ENCODE data around the gene TRIM54. TPM values are rescaled to one million over a fixed set of nuclear protein-coding genes. Genes with fewer than 3 reads are reported as not detected.

TRIM54 gene
- total and polyA plus RNA-seq, 3 experiments from 2014 or later = 0.22 TPM; not detected in 1

DNA sequence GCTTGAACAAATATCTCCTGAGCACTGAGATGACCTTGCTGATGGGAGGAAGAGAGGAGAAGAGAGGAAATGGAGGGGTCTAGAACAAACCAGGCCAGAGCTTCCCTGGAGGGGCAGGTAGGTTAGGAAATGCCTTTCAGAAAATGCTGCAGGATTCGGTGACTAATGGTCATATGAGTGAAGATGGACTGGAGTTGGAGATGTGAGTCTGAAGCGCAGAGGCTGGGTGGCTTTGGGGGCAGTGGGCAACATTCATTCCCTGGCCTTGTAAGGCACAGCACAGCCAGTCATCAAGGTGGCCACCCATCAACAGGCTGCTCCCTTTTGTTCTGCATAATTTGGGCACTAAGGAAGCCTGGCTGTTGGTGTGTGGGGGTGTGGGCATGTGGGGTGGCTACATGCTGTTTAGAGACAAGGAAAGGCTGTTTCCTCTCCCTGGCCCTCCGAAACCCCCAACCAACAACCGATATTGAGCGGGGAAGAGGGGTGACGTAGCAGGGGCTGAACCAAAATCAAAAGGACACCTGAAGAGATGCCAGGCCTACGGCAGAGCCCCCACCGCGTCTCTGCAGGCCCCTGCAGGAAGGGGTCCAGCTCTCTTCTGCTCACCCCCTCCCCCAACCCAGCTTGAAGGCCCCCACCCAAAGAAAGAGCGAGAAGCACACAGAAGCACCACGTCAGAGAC lies 20.8 kb upstream of the TRIM54 start:
- Mint-ChIP-seq H3K36me3 (peaks cover 0 to 2% (median 0%) of the 10 kb centered on the region in 3 donors), H3K4me3 (peak overlapping the region; percentile 37 to 88 (median 73)), H3K27me3 (peaks cover 56 to 69% of the 10 kb centered on the region in 2 donors), H3K27ac (peak overlapping the region in 2 of 8 donors; percentile 11 to 29), H3K4me1 (peaks cover 25 to 36% (median 31%) of the 10 kb centered on the region in 3 donors), H3K9me3 (peaks cover 0 to 2% (median 0%) of the 10 kb centered on the region in 5 donors)
- H3K27ac ChIP-seq (ENCODE audit: low read depth, low read length) = no peak overlapping the region
- POLR2A ChIA-PET = no interaction called here
- no peaks in the 10 kb centered on the region for H3K9me3 ChIP-seq (ENCODE audit: low read length)
- peaks cover 19% of the 10 kb centered on the region for H3K4me1 ChIP-seq (ENCODE audit: insufficient read depth, low read length)
- DNase-seq = no peak
- no peak overlapping the region for H3K4me3 ChIP-seq (ENCODE audit: low read length)
- H3K36me3 ChIP-seq (ENCODE audit: insufficient read depth, low read length) = no peaks in the 10 kb centered on the region
- H3K27me3 ChIP-seq (ENCODE audit: insufficient read depth, low read length, poor library complexity, severe bottlenecking) = peaks cover 44% of the 10 kb centered on the region
- CTCF ChIA-PET = no interaction called here

DNA sequence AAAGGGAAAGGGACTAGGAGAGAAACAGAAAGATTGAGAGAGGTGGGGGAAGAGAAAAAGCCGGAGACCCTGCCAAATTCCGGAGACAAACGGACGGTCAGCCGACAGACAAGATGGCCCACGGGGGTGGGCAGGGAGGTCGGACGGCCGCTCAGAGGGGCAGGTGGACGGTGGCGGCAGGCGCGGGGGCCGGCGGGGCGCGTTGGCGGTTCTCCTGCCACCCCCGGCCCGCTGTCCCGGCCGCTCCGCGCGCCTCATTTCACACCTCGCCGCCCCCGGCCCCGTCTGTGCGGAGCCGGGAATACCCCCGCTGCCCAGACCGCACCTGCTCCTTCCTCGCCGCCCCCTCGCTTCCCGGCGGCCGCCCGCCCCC lies 20.3 kb upstream of the TRIM54 start:
- Mint-ChIP-seq H3K27me3 (peaks cover 51 to 64% of the 10 kb centered on the region in 2 donors), H3K36me3 (peaks cover 0 to 2% (median 0%) of the 10 kb centered on the region in 3 donors), H3K4me1 (peaks cover 25 to 36% (median 31%) of the 10 kb centered on the region in 3 donors), H3K9me3 (peaks cover 0 to 2% (median 0%) of the 10 kb centered on the region in 5 donors), H3K27ac (peak overlapping the region in 1 of 8 donors; percentile 11), H3K4me3 (peak overlapping the region; percentile 37 to 88 (median 73))
- Histone ChIP-seq H3K27ac (ENCODE audit: low read depth, low read length) (no peak overlapping the region), H3K36me3 (ENCODE audit: insufficient read depth, low read length) (no peaks in the 10 kb centered on the region), H3K4me3 (ENCODE audit: low read length) (no peak overlapping the region), H3K9me3 (ENCODE audit: low read length) (no peaks in the 10 kb centered on the region), H3K27me3 (ENCODE audit: insufficient read depth, low read length, poor library complexity, severe bottlenecking) (peaks cover 44% of the 10 kb centered on the region), H3K4me1 (ENCODE audit: insufficient read depth, low read length) (peaks cover 19% of the 10 kb centered on the region)
- ChIA-PET CTCF (no interaction called here), POLR2A (no interaction called here)
- no peak for DNase-seq

DNA sequence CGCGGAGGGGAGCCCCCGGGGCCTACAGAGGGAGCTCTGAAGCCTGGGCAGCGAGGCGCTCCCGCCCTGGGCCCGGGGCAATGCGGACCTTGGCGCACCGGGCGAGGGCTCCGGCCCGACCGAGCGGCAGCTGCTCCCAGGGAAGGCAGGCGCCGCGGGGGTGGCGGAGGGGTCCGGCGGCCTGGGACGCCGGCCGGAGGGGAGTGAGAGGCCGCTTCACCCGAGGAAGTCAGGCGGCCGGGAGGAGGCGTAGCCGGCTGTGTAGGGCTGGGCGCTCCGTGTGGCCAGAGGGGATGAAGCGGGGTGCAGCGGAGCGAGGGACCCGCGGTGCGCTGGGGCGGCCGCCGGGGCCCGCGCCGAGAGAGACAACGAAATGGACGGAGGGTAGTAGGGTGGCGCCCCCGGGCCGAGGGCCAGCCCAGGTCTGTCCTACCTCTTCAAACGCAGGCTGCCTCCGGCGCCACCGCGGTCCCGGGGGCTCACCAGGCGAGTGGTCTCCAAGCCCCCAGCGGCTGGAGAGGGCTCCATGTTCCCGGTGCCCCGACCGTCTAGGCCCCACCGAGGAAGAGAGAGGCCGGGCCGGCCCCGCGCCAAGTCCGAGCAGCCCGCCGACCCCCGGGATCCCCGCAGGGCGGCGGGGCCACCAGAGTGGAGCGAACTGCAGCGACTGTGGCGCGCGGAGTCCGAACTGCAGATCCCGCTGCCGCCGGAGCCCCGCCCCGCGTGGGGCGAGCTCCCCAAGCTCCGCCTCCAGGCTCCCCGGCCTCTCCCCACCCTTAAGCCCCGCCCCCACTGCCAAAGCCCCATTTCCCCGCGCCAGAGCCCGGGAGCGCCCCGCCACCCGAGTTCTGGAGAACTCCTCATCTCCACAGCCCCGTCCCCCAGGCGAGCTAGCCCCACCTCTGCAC lies 19.6 kb upstream of the TRIM54 start, which contains the start of gene SLC30A3:
TSS of gene SLC30A3 (minus strand) at position 669 of the 908 bp plus-strand sequence. CDS start at position 528, 141 bp downstream.
- CTCF ChIA-PET = interaction anchor here (2.1 to 5.5 kb wide), 2 partner anchors 18 to 41 kb away, joined by 7 to 42 read pairs; no protein-coding TSS in a partner anchor

DNA sequence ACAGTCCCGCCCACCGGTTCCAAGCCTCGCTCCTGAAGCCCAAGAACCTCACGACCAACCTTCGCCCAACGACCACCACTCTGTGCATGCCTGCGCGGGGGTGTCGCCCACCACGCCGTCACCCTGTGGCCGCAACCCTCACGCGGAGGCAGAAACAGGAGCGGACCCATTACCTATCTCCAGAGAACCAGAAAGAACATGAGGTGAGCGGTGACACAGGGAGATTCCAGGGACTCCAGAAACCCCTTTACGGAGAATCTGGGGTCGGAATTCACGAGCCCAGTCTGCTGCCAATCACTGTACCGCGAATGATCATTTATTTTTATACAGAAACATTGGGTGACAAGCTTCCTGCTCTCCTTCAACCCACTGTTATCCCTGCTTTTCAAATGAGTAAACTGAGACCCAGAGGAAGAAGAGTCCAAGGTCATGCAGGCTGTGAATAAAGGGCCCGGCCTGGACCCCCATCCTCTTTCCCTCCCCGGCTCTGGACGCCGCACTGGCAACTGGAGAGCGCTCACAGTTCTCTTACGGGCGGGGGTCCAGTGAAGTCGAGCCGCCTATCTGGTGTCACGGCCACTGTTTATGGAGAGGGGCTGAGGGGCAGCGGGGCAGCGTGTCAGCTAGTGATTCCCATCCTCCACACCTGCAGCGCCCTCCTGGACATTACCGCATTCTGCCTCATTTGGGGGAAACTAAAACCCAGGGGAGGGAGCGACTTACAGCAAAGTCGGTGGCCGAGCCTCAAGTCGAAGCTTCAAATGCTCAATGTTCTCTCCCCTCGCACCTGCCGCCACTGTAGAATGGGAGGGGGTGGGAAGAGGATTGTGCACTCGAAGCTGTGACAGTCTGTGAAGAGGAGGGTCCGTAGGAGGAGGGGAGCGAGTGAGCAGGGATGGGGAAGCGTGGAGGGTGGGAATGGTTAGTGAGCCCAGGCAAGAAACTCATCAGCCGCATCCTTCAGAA lies 18.7 kb upstream of the TRIM54 start:
- H3K36me3 Mint-ChIP-seq = peaks cover 0 to 2% (median 0%) of the 10 kb centered on the region in 3 donors
- Histone ChIP-seq H3K4me1 (ENCODE audit: insufficient read depth, low read length) (peaks cover 19% of the 10 kb centered on the region), H3K36me3 (ENCODE audit: insufficient read depth, low read length) (no peaks in the 10 kb centered on the region), H3K27me3 (ENCODE audit: insufficient read depth, low read length, poor library complexity, severe bottlenecking) (peaks cover 42% of the 10 kb centered on the region), H3K9me3 (ENCODE audit: low read length) (no peaks in the 10 kb centered on the region), H3K4me3 (ENCODE audit: low read length) (peak overlapping the region; percentile 59), H3K27ac (ENCODE audit: low read depth, low read length) (no peak overlapping the region)
- peaks cover 0 to 2% (median 0%) of the 10 kb centered on the region in 5 donors for H3K9me3 Mint-ChIP-seq
- peaks cover 25 to 36% (median 31%) of the 10 kb centered on the region in 3 donors for H3K4me1 Mint-ChIP-seq
- H3K4me3 Mint-ChIP-seq = peak overlapping the region; percentile 71 to 97 (median 92)
- DNase-seq = peak in 1 of 5 donors; percentile 15
- CTCF ChIA-PET = interaction anchor here (1.1 to 5.5 kb wide), 4 partner anchors 10 to 167 kb away, joined by 3 to 42 read pairs (median 6); no protein-coding TSS in a partner anchor
- H3K27me3 Mint-ChIP-seq = peaks cover 39 to 50% of the 10 kb centered on the region in 2 donors
- POLR2A ChIA-PET = interaction anchor here (0.5 kb wide), 1 partner anchor 330 kb away, joined by 4 read pairs; no protein-coding TSS in a partner anchor
- peak overlapping the region in 6 of 8 donors; percentile 7 to 89 (median 77) for H3K27ac Mint-ChIP-seq

More for the DNA sequence above, 19.6 kb upstream of the TRIM54 start, which contains the start of gene SLC30A3:
- H3K27ac ChIP-seq (ENCODE audit: low read depth, low read length) = no peak within 1 kb of the TSS
- POLR2A ChIA-PET = no interaction called here
- Mint-ChIP-seq H3K27me3 (peaks cover 44 to 57% of the 10 kb centered on the region in 2 donors), H3K9me3 (peaks cover 0 to 2% (median 0%) of the 10 kb centered on the region in 5 donors), H3K27ac (peak within 1 kb of the TSS in 5 of 8 donors; percentile 7 to 89 (median 67)), H3K36me3 (peaks cover 0 to 2% (median 0%) of the 10 kb centered on the region in 3 donors), H3K4me1 (peaks cover 25 to 36% (median 31%) of the 10 kb centered on the region in 3 donors), H3K4me3 (peak within 1 kb of the TSS; percentile 71 to 97 (median 92))
- peaks cover 44% of the 10 kb centered on the region for H3K27me3 ChIP-seq (ENCODE audit: insufficient read depth, low read length, poor library complexity, severe bottlenecking)
- peak within 1 kb of the TSS; percentile 59 for H3K4me3 ChIP-seq (ENCODE audit: low read length)
- no peaks in the 10 kb centered on the region for H3K9me3 ChIP-seq (ENCODE audit: low read length)
- H3K36me3 ChIP-seq (ENCODE audit: insufficient read depth, low read length) = no peaks in the 10 kb centered on the region
- H3K4me1 ChIP-seq (ENCODE audit: insufficient read depth, low read length) = peaks cover 19% of the 10 kb centered on the region
- DNase-seq = peak; percentile 42 to 69 (median 63)

DNA sequence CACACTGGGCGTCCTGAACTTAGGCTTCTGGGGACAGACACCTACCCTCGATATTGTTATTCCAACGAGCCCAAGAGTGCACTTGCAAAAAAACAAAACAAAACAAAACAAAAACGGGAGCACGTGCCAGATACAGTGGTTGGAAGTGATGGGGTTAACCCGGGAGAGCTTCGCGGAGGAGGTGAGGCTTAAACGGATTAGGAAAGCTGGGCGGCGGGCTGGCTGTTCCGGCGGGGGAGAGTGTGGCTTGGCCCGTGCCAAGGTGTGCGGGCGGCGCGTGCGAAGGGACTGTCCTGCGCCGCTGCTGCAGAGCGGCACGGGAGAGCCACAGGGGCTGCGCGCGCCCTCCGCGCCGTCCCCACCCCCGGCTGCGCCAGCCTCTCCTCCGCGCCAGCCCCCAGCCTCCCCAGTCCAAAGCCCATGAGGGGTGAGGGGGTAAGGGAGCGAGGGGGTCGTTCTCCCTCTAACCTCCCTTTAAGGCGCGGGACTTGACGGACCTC lies 17.9 kb upstream of the TRIM54 start:
- Histone ChIP-seq H3K27ac (ENCODE audit: low read depth, low read length) (no peak overlapping the region), H3K36me3 (ENCODE audit: insufficient read depth, low read length) (no peaks in the 10 kb centered on the region), H3K27me3 (ENCODE audit: insufficient read depth, low read length, poor library complexity, severe bottlenecking) (peaks cover 38% of the 10 kb centered on the region), H3K4me1 (ENCODE audit: insufficient read depth, low read length) (peaks cover 19% of the 10 kb centered on the region), H3K4me3 (ENCODE audit: low read length) (peak overlapping the region; percentile 59), H3K9me3 (ENCODE audit: low read length) (no peaks in the 10 kb centered on the region)
- Mint-ChIP-seq H3K27ac (peak overlapping the region in 6 of 8 donors; percentile 4 to 87 (median 23)), H3K9me3 (peaks cover 0 to 2% (median 0%) of the 10 kb centered on the region in 5 donors), H3K27me3 (peaks cover 36 to 44% of the 10 kb centered on the region in 2 donors), H3K4me1 (peaks cover 25 to 36% (median 31%) of the 10 kb centered on the region in 3 donors), H3K4me3 (peak overlapping the region; percentile 71 to 97 (median 92)), H3K36me3 (peaks cover 0 to 2% (median 0%) of the 10 kb centered on the region in 3 donors)
- CTCF ChIA-PET = interaction anchor here (0.9 to 5.5 kb wide), 8 partner anchors 9 to 166 kb away, joined by 3 to 42 read pairs (median 5); no protein-coding TSS in a partner anchor
- POLR2A ChIA-PET = interaction anchor here (0.5 to 1.0 kb wide), 2 partner anchors 52 to 329 kb away, joined by 3 to 4 read pairs; partner anchors contain the start of genes ATRAID and SLC5A6
- peak in 3 of 5 donors; percentile 4 to 20 (median 19) for DNase-seq

DNA sequence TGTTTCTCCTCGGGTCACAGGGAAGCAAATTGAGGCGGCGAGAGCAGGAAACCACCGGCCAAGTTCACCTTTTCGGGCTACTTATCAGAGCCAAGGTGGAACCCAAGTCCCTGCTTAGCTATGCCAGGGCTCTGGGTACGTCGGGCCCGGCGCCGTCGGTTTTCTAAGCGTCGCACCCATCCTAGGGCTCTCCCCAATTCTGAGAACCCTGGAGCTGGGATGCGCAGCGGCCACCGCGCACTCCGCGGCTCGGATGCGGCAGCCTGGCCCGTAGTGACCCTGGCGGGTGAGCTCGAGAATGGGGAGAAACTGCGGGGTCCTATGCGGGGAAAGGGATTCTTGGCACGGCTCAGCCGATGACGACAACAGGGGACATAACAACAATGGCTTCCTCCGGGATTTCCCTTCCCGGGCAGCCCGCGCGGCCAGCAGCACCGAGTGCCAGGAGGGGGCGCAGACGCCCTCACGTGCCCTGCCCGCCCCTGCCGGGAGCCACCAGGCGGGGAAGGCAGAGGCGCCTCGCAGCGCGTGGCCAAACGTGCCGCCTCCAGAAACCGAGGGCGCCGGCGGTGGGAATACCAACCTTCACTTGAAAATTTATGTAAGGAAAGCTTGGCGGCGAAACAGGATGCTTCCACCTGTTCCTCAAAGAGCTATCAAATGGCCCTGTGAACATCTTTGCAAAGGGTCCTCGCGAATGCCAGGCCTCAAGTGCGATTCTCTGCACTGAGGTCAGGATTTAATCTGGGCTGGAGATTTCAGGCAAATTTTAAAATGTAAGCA lies 17.3 kb upstream of the TRIM54 start:
- Mint-ChIP-seq H3K27ac (peak overlapping the region in 2 of 8 donors; percentile 19 to 44), H3K4me3 (peak overlapping the region; percentile 71 to 95 (median 85)), H3K4me1 (peaks cover 25 to 36% (median 31%) of the 10 kb centered on the region in 3 donors), H3K36me3 (peaks cover 0 to 2% (median 0%) of the 10 kb centered on the region in 3 donors), H3K9me3 (peaks cover 0 to 2% (median 0%) of the 10 kb centered on the region in 5 donors), H3K27me3 (peaks cover 30 to 44% of the 10 kb centered on the region in 2 donors)
- Histone ChIP-seq H3K36me3 (ENCODE audit: insufficient read depth, low read length) (no peaks in the 10 kb centered on the region), H3K27ac (ENCODE audit: low read depth, low read length) (no peak overlapping the region), H3K4me1 (ENCODE audit: insufficient read depth, low read length) (peaks cover 19% of the 10 kb centered on the region), H3K9me3 (ENCODE audit: low read length) (no peaks in the 10 kb centered on the region), H3K27me3 (ENCODE audit: insufficient read depth, low read length, poor library complexity, severe bottlenecking) (peaks cover 32% of the 10 kb centered on the region), H3K4me3 (ENCODE audit: low read length) (peak overlapping the region; percentile 59)
- peak; percentile 37 to 72 (median 58) for DNase-seq
- ChIA-PET POLR2A (interaction anchor here (0.6 to 1.0 kb wide), 2 partner anchors 16 to 53 kb away, joined by 3 read pairs; partner anchors contain the start of genes ATRAID and SLC5A6), CTCF (interaction anchor here (0.9 to 5.5 kb wide), 13 partner anchors 9 to 300 kb away, joined by 3 to 42 read pairs (median 4); no protein-coding TSS in a partner anchor)

Measured in CD8-positive, alpha-beta memory T cell (primary cell).